GM23338 (cell line): Measurements from ENCODE around the gene SPINK4.

Experiments used
- CREB1 ChIP-seq: fragments of 250-450 bp; sonication (Bioruptor Pico); IDR thresholded peaks from 2 replicates; pipeline ENCODE4 v1.5.0; 2020; ENCODE audit warnings: low read depth, mild to moderate bottlenecking, moderate library complexity
- CTCF ChIP-seq, 2 experiments: fragments of 200-600 bp in 1 of 2; sonication (generic) in 1 of 2; conservative IDR thresholded peaks; 2 replicates each; pipeline versions ENCODE4 v1.5.1 to v1.6.1; 2016 to 2017; ENCODE audit warnings: antibody characterized with exemption in 2 of 2, low read depth in 2 of 2, mild to moderate bottlenecking in 2 of 2, moderate library complexity in 1 of 2
- ETS1 ChIP-seq: IDR thresholded peaks from 2 replicates; pipeline ENCODE4 v1.6.1; 2016; ENCODE audit warnings: antibody characterized with exemption
- EZH2 ChIP-seq: fragments of 200-600 bp; sonication (generic); IDR thresholded peaks from one replicate; pipeline ENCODE4 v1.8.0; 2017; ENCODE audit warnings: antibody characterized with exemption, mild to moderate bottlenecking, low read depth; ENCODE audit not compliant: unreplicated experiment
- JUNB ChIP-seq: IDR thresholded peaks from one replicate; pipeline ENCODE4 v1.6.1; 2016; ENCODE audit warnings: antibody characterized with exemption; ENCODE audit not compliant: unreplicated experiment
- NANOG ChIP-seq: IDR thresholded peaks from 2 replicates; pipeline ENCODE4 v1.6.1; 2016; ENCODE audit warnings: antibody characterized with exemption, borderline replicate concordance
- POLR2AphosphoS5 ChIP-seq: IDR thresholded peaks from 2 replicates; pipeline ENCODE4 v1.6.1; 2016; ENCODE audit warnings: antibody characterized with exemption, low read depth
- REST ChIP-seq: IDR thresholded peaks from one replicate; pipeline ENCODE4 v1.6.1; 2018; ENCODE audit warnings: antibody characterized with exemption; ENCODE audit not compliant: unreplicated experiment
- ZNF114 ChIP-seq: fragments of 250-450 bp; sonication (Bioruptor Pico); IDR thresholded peaks from 2 replicates; pipeline ENCODE4 v1.5.0; 2020; ENCODE audit warnings: mild to moderate bottlenecking, moderate library complexity

GRCh38 chr9:33209394-33209793 is 30.6 kb upstream of the SPINK4 start:
- TF ChIP-seq EZH2 (no peak), REST (no peak), CTCF (conservative IDR thresholded peaks at IDR 0.05; ENCODE audit: low read depth in 2 of 2) (no peak), CREB1 (CRISPR knock-in tag) (no peak), POLR2AphosphoS5 (no peak), ZNF114 (CRISPR knock-in tag) (no peak), ETS1 (no peak), JUNB (no peak), NANOG (no peak)
